Germinal center (tissue), 1 donor: ENCODE results near the gene LGALS3BP.
"Not testable (repeated sequence)": the region's sequence is repeated elsewhere in the genome, so short reads cannot be mapped to it uniquely, and the experiment has no call there.

Source experiments
- DNase-seq: peaks from one replicate; pipeline ENCODE4 v3.0.0; 2012; ENCODE audit warnings: mixed read lengths, low spot score

LGALS3BP gene

DNA sequence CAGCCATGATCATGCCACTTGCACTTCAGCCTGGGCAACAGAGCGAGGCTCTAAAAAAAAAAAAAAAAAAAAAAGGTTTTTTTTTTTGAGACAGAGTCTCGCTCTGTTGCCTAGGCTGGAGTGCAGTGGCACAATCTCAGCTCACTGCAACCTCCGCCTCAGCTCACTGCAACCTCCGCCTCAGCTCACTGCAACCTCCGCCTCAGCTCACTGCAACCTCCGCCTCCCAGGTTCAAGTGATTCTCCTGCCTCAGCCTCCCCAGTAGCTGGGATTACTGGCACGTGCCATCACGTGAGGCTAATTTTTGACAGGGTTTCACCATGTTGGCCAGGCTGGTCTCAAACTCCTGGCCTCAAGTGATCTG lies 16.8 kb downstream of the LGALS3BP start:
- not testable (repeated sequence) for DNase-seq

DNA sequence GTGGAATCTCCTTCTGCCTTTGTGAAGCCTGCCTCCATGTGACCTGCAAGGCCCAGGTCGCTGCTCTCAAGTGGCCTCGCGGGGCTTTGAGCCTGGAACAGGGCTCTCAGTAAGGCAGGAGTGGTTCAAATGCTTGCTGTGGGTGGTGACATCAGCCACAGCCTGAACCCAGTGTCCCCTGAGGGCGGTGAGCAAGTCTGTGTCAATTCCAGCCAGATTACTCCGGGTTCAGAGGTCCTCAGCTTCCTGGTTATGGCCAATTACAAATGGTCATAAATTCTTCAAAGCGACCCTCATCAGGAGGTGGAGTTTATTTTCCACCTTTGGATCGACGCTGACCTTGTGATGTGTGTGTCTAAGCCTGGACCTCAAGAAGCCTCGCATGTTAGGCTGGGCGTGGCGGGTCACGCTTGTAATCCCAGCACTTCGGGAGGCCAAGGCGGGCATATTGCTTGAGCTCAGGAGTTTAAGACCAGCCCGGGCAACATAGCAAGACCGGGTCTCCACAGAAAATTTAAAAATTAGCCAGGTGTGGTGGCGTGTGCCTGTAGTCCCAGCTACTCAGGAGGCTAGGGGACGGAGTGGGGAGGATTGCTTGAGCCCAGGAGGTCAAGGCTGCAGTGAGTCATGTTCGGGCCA lies 17.3 kb downstream of the LGALS3BP start:
- no peak for DNase-seq

DNA sequence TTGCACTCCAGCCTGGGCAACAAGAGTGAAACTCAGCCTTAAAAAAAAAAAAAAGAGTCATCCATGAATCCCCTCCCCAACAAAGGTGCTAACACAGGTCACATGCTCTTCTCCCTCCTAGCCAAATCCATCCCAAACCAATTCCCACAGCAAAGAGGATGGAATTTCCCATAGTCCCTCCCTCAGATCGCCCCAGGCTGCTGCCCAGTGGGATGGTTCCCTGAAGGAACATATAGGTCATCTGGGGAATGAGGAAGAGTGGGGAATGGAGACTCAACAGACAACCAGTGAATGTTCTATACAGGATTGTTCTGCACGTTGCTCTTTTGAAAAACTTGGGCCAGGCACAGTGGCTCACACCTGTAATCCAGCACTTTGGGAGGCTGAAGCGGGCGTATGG lies 18.2 kb downstream of the LGALS3BP start:
- DNase-seq, result no peak

DNA sequence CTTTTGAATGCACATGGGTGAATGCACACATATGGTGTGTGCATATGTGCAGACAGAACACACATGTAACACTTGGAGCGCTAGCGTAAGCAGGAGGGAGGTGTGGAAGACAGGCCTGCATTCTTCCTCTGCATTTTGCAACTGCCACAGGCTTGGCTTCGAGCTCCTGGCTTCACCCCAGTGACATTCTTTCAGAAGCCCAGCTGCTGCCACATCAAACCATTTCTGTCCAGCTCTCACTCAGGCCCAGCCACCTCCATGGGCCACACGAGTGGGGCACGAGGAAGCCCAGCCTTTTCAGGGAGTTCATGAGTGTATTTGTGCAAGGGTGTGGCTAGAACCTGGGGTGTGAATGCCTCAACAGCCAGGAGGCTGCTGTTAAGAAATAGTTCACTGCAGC lies 18.8 kb downstream of the LGALS3BP start:
- DNase-seq, result no peak

DNA sequence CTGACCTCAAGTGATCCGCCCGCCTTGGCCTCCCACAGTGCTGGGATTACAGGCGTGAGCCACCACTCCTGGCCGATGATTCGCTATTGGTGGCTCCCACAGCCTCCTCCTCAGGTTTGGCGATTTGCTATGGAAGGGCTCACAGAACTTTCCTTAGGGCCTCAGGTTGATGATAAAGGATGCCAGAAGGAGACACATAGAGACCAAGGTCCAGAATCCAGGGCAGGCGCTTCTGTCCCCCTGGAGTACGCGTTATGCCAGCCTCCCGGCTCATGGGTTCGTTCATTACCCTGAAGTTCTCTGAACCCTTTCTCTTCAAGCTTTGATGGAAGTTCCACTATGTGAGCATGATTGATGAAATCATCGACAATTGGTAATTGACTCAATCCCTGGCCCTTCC lies 19.9 kb downstream of the LGALS3BP start:
- DNase-seq, result no peak

DNA sequence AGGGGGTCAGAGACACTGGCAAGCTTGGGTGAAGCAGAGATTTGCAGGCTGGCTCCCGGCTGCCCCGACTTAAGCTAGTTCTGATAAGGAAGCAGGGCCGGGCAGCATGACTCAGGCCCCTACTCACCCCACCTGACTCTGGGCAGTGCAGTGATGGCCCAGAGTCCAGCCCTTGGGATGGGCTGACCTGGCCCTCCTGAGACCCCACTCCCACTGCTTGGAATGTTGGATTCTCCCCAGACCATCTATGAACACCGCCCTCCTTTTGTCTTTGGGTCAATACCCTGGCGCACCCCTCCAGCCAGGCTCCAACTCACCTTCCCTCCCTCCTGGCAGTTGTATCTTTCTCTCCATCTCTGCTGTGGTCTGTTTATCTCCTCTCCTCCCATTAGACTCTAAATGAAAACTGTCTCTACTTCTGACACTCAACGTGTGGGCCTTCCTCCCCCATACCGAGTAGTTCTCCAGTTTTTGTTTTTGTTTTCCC lies 21.0 kb downstream of the LGALS3BP start:
- no peak for DNase-seq

DNA sequence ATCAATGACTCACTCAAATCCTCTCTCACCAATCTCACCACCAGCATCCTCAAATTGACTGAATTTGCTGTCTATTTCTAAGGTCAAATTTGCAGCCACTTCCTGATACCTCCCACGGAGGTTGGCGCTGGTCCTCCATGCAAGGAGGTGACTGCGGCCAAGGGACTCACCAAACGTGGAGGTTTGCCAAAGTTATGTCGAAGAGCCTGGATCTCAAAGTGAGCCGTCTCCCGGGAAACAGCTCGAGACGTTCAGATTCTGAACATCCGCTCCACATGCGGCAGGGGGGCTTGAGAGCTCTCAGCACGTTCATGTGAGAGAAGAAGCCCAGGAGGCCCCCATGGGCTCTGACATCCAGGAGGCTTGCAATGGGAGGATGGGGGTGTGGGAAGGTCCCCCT lies 22.6 kb downstream of the LGALS3BP start:
- DNase-seq, result no peak

DNA sequence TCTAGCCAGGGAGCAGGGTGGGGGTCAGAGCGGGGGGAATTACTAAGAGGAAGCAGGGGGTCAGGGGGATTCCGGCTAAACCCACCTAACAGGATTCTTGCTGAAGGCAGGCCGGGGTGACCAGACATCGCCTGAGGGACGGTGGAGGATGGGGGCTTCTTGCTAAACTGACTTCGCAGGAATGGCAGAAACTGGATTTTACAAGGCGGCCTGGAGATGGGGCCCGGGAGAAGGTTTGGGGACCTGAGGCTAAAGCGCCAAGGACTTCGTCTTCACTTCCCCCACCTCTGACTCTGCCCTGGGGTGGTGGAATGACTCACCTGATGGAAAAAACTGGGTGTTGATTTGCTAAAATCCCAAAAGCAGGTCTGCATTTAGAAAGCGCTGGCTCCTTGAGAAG lies 23.5 kb downstream of the LGALS3BP start:
- no peak for DNase-seq

DNA sequence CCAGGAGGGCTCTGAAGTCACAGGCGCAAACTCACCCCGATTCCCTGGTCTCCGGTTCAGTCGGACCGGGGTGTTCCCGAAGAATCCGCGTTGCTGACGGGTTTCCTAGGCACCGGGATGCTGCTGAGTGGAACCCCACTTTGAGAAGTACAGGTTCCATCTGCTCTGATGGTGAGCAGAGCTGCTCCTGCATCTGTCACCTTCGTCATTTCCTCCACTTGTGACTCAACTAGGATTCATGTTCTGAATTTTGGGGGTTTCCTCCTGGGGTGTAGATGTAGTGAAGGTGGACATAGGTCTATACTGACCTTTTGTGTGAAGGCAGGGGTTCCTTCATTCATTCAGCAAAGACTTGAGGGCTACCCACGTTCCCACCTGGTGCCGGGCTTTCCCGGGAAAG lies 25.0 kb downstream of the LGALS3BP start:
- DNase-seq, result no peak

DNA sequence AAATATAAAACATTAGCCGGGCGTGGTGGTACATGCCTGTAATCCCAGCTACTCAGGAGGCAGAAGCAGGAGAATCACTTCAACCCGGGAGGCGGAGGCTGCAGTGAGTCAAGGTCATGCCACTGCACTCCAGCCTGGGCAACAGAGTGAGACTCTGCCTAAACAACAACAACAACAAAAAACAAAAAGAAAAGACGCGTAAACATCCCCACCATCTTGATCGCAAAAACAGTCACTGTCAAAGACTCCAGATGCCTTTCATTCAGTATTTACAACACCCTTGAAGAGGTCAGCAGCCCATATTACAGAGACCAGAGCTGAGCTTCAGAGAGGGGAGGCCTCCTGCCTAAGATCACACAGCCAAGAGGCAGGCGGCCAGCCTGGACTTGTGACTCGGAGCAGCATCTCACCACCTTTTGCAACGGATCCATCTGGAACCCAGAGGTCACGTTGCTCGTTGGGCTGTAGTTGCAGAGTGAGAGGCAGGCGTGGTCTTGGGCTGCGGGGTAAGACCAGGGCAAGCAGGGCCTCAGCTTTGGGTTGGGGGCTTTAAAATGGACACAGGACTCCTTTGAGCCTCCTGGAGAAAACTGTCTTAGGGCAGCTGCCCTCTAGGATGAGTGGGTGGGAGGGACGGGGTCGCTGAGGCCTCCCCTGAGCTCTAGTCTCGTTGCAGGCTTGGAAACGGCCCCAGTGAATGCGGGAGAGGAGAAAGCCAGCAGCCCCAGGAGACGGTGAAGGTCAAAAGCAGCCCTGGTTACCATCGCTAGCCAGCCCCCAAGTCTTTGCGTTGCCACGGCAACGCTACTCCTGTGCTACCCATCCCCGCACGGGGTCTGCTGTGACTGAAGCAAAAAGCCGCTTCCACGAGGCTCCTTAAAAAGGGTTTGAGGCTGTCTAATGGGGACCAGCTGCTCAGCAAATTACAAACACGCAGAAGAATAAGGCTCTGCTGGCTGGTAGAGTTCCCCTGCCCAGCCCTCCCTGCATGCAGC lies 26.1 kb downstream of the LGALS3BP start:
- DNase-seq, result no peak

DNA sequence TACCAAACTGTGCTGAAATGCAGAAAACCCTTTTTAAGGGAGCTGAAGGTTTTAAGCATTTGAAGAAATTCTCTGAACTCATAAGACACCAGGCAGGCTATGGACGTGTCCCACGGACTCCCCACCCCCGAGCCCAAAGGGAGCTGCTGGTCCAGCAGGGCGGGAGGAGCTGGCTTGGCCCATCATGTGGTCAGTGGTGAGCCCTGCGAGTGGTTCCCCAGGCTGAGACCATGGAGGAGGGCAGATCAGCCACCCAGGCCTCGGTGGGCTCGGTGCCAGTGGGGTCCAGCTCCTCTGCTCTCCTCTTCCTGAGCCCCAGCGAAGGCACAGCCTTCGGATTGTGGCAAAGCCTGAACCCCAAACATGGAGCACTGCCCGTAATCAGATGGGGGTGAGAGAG lies 27.0 kb downstream of the LGALS3BP start:
- DNase-seq, result no peak

DNA sequence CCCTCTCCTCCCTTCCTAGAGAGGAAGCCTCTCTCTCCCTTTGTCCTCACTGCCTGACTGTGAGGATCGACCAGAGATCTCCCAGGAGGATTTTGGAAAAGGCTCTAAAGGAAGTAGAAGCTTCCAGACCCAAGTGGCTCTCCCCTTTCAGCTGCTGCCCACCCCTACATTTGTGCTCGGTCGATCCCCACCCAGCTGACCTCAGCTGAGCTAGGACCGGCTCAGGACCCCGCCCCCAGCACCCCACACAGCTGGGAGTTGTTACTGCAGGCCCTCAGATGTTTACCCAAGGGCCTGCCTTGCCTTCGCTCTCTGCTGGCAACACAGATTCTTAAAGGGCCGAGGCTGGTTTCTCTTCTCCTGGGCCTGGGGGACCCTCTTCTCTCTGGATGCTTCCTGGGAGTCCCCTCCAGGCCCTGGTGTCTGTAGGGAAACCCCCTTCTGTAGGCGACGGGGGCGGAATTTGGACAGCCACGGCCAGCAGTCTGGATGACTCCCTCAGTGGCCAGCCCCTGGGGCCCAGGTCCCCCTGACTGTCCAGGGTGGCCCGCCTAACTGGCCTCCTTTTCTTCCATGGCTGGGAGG lies 27.7 kb downstream of the LGALS3BP start:
- DNase-seq, result no peak

DNA sequence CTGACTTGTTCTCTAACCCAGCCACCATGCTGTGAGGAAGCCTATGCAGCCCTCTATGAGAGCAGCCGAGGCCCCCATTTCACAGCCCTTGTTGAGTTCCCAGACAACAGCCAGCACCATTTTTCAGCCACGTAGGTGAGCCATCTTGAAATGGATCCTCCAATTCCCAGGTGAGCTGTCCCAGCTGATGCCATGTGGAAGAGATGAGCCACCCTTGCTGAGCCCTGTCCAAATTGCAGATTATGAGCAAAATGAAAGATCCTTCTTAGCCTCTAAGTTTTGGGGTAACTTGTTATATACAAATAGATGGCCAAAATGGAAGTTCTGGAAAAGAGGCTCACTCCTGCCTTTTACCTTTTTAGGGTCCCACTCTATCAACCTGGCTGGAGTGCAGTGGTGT lies 28.9 kb downstream of the LGALS3BP start:
- DNase-seq, result no peak

DNA sequence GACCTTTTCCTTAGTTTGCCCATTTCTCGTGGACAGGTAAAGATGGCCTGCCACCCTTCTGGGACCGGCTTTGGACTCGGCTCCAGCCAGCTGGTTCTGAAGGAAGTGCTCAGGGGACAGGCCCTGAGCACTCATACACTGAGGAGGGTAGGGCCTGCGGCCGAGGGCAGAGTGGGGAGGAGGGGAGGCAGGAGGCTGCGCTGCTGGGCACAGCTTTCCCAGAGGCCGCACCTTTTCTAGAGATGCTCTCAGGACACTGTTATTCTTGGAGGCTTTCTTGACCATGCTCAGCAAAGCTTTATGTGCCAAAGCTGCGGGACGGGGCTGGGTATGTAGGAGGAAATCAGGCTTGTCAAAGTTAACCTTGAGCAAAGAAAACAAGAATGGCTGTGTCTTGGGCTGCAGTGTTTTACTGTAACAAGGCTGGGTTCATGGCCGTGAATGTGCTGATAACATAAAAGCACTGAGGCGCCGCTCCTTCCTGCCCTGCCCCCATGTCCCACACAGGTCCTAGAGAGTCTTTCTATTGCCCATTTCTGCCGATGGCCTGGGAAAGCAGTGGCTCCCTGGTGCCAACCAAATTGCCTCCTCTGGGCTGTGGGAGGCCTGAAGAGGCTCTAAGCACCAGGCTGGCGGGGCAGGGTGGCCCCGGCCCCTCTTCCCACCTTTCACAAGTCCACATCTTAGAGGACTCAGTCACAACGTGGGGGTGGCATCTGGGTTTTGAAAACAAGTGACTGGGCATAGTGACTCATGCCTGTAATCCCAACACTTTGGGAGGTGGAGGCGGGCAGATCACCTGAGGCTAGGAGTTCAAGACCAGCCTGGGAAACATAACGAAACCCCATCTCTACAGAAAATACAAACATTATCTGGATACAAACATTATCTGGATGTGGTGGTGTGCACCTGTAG lies 32.2 kb downstream of the LGALS3BP start:
- no peak for DNase-seq

DNA sequence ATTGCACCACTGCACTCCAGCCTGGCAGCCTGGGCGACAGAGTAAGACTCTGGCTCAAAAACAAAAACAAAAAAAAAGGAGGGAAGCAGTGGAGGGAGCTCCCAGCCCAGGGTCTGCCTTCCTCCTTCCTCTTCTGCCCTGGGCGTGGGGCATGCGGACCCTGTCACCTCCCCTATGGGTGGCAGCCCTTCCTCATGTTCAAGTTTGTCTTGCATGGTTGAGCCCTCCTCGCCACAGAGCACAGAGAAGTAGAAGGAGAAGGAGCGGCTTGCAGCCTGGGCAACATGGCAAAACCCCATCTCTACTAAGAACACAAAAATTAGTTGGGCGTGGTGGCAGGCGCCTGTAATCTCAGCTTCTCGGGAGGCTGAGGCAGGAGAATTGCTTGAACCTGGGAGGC lies 33.1 kb downstream of the LGALS3BP start:
- DNase-seq, result no peak

DNA sequence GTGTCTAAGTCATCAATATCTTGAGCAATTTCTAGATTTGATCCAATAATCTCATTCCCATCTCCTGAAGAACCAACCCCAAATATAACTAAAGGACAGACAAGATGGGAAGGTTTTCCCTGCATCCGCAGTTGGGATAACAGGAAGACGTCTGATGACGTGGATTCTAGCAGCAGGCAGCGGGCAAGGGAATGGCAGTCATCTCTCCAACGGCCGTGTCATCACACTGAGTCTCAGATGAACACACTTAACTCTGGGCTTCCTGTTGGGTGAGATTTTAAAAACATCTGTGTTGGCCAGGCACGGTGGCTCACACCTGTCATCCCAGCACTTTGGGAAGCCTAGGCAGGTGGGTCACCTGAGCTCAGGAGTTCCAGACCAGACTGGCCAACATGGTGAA lies 33.6 kb downstream of the LGALS3BP start:
- no peak for DNase-seq

DNA sequence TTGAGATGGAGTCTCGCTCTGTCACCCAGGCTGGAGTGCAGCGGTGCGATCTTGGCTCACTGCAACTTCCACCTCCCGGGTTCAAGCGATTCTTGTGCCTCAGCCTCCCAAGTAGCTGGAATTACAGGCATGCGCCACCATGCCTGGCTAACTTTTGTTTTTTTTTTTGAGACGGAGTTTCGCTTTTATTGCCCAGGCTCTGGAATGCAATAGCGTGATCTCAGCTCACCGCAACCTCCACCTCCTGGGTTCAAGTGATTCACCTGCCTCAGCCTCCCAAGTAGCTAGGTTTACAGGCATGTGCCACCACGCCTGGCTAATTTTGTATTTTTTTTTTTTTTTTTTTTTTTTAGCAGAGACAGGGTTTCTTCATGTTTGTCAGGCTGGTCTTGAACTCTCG lies 34.3 kb downstream of the LGALS3BP start:
- DNase-seq, result not testable (repeated sequence)

DNA sequence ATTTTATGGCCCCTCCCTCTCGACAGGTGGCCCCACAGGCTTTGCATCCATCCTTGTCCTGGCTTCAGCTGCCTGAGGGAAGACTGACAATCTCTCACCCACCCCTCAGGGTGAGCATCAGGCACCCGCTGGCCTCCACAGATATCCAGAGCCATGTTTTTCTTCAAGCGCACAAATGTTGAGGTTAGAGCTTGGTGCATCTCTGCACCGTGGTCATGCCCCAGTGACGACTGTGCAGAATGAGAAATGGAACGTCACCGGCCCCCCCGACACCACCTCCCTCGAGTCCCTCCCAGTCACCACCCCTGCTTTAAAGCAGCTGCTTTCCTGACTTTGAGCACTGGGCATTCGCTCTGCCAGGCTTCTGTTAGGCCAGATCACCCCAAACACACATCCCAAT lies 34.8 kb downstream of the LGALS3BP start:
- no peak for DNase-seq

DNA sequence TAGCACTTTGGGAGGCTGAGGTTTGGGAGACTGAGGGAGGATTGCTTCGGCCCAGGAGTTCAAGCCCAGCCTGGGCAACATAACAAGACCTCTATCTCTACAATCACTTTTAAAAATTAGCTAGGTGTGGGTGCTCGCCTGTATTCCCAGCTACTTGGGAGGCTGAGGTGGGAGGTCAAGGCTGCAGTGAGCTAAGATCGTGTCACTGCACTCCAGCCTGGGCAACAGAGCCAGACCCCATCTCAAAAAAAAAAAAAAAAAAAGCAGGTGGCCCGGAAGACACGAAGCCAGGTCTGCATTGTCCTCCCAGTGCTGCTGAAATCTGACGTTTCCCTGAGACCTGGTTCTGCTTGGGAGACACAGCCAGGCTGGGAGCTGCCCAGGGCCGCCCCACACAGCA lies 35.7 kb downstream of the LGALS3BP start:
- DNase-seq, result no peak

DNA sequence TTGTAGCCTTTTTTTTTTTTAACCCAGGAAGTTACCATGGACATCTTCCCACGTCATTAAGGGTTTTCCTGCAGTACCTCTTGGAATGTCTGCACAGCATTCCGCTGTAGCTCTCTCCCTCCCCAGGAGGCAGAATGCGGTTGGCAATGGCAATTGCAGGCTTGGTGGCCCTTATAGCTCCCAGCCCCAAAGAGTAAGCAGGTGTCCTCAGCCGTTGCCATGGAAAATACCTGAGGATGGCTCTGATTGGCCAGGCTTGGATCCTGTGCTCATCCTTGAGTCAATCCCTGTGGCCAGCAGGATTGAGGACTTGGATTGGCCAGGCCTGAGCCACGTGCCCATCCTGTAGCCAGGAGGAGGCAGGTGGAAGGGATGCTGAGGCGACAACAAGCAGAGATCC lies 39.0 kb downstream of the LGALS3BP start:
- DNase-seq, result no peak

DNA sequence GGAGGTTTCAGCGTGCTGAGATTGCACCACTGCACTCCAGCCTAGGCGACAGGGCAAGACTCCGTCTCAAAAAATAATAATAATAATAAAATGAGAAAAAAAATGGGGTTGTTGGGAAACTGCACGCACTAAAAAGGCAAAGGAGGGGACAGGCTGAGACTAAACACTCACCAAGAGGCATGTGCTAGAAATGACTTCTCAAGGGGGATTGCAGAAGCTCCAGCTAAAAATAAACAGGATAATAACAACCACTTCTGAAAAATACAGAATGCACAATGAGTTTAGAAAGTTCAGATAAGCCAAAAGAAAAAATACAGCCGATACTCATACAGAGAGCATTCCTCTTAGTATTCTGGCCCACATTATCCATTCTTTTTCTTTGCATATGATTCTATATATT lies 39.5 kb downstream of the LGALS3BP start:
- no peak for DNase-seq

DNA sequence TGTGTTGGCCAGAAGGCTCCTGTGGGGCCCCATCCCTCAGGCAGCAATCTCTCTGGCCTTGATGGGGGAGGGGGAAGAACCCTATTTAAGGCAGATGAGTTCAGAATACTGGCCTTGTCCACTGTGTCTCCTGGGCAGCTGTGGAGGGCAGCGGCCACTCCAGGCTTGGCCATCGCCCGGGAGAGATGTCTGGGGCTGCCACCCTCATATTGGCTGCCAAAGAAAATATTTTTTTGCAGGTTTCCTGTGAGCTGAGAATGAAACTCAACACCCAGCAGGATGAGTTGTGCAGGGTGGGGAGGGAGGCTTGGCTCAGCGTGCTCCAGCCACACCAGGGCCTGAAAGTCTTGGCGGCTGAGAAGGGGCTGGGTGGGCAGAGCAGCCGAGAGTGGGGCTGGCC lies 40.1 kb downstream of the LGALS3BP start:
- no peak for DNase-seq
